IPS-NIHi7 (cell line): ENCODE results near the gene ISLR2.
A peak's percentile ranks its signal among the peaks of the same experiment; 100 is the strongest.
"Not testable (repeated sequence)": the region's sequence is repeated elsewhere in the genome, so short reads cannot be mapped to it uniquely, and the experiment has no call there.

ENCODE experiments used
- DNase-seq: peaks from one replicate; pipeline ENCODE4 v3.0.0; 2012; ENCODE audit warnings: mixed read lengths; ENCODE audit errors: extremely low spot score

Gene ISLR2, protein sequence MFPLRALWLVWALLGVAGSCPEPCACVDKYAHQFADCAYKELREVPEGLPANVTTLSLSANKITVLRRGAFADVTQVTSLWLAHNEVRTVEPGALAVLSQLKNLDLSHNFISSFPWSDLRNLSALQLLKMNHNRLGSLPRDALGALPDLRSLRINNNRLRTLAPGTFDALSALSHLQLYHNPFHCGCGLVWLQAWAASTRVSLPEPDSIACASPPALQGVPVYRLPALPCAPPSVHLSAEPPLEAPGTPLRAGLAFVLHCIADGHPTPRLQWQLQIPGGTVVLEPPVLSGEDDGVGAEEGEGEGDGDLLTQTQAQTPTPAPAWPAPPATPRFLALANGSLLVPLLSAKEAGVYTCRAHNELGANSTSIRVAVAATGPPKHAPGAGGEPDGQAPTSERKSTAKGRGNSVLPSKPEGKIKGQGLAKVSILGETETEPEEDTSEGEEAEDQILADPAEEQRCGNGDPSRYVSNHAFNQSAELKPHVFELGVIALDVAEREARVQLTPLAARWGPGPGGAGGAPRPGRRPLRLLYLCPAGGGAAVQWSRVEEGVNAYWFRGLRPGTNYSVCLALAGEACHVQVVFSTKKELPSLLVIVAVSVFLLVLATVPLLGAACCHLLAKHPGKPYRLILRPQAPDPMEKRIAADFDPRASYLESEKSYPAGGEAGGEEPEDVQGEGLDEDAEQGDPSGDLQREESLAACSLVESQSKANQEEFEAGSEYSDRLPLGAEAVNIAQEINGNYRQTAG

DNA sequence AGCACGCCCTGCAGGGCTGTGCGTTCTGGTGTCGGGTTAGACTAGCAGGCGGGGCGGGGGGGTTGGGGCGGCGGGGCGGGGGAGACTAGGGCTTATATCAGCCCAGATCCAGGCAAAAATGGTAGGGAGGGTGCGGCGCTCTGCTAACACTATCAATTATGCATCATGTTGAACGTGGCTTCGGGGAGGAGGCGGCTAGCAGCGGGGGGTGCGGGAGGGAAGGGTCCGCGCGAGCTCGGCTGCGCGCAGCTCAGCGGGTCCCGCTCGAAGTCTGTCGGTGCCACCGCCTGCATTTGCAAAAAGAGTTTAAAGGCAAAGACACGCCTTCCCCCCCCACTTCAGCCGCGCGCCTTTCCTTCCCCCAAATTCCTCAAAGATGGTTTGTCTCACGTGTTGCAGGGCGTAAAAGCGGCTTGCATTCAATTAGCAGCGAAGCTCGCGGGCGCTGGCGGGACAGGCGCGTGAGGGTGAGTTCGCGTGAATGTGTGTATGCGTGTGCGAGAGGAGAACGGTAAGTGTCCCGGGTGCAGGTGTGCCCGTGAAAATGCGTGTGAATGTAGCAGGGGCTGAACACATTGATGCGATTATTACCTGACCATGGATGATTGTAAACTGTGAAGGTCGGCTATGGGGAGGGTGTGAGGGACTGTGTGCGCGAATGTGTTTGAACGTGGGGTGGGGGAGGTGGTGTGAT, at the start of gene ISLR2:
Gene ISLR2, plus strand, starts transcription at position 432 of the 694 bp plus-strand sequence. CDS start 2,169 bp downstream, outside the sequence.
- DNase-seq: no peak

DNA sequence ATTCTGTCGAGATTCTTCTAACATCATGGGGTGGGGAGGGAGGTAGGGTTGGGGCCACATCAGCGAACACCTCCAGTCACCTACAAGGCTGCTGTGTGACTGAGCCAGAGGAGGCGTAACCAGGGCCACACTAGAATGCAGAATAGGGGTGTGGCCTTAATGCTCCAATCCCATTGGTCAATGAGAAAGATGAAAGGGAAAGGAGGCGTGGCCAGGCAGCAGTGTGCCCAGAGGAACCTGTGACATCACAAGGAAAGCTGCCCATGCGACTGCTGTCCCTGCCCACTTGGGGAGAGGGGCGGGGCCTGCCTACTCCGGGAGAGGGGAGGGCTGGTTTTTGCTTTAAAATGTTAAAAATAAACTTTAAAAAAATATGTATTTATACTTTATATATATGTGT, 47.9 kb upstream of the ISLR2 start, which contains the start of gene GOLGA6A:
Gene GOLGA6A, minus strand, starts transcription at position 101 of the 400 bp plus-strand sequence. Its CDS starts 41 bp downstream, at position 60.
- DNase-seq: not testable (repeated sequence)

DNA sequence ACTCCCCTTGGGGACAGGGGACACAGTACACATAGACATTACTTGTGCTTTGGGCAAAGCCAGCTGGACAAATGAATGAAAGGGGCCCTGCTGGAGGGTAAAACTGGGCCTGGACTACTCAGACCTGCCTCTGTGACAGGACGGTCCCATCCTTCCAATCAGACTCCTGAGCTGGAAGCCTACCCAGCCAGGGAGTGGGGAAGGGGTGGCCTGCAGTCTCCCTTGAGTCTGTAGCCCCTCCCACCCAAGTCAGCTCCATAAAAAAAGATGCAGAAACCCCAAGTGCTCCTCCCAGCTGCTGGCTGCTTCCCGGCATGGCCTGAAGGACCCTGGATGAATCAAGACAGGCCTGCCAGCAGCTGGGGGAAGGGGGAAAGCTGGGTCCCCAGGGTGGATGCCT, 35.8 kb upstream of the ISLR2 start:
- DNase-seq: not testable (repeated sequence)

DNA sequence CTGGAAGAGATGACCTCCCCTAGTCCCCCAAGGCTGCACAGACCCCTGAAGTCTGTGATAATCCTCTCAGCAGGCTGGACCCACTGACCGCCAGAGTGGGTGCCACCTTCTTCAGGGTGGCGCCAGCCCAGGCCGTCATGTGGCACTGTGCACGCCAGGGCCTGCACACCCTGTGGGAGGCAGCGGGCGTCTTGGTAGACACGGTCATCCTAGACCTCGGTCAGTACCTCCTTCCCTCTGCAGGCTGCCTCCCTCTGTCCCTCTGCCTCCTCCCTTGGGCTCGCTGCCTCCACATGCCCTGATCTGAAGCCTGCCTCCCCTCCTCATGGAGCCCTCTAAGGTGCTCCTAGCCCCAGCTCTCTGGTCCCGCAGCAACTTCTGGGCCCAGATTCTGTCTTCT, 34.8 kb upstream of the ISLR2 start:
- not testable (repeated sequence) for DNase-seq

DNA sequence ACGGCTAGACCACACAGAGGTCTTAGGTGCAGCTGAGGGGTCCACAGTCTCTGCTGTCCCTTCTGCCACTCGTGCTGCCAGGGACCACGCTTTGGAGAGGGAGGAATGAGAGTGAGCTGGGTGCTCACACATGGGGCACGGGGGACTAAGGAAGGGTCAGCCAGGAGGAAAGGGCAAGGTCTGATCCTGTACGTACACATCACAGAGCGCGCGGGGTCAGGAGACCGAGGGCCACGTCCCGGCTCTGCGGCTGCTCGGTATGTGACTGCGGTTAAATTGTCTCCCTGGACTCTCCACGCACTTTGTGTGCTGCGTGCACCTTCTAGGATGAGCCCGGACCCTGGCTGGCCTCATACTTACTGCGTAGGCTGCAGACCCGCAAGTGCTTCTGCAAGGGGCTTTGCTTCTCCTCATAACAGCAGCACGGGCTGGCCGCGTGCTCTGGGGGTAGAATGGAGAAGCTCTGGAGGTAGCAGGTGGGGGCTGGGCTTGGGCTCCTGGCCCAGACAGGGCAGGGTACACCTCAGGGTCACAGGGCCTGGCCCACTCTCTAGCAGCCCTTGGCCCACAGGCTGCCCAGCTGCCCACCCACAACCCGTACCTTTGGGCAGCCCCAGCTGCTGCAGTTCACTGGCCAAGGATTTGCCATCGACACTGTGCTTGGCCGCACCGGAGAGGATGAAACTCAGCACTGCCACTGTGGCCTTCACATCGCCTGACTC, 33.5 kb upstream of the ISLR2 start:
- not testable (repeated sequence) for DNase-seq

DNA sequence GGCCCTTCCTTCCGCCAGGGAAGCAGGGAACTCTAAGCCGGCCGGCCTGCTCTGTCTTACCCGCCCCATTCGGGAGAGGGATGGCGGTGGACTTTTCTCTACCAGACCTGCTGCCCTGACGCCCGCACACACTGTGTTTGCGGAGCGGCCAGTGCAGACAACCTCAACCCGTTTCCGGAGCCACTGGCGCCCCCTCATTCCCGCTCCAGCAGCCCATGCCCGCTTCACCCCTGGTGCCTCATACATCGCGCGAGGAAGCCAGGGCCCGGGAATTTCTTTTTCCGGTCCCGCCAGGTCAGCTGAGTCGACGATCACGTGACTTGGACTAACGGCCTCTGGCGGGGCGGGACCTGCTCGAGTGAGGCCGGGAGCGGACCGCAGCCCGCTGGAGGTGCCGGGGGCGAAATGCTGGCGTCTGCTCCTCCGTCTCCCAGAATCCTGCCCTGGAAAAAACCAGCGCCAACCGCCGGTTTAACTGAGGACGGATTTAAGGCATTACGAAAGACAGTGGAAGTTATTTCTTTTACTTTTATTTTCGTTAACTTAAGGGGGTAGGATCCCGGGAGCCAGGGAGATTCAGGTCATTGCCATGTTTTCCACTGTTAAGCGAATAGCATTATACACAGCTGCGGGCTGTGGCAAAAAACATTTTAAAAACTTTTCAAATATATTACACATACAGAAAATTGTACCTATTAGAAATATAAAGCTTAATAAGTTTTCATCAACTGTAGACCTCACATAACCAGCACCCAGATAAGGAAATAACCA, 30.2 kb upstream of the ISLR2 start:
- DNase-seq: peak; percentile 81

DNA sequence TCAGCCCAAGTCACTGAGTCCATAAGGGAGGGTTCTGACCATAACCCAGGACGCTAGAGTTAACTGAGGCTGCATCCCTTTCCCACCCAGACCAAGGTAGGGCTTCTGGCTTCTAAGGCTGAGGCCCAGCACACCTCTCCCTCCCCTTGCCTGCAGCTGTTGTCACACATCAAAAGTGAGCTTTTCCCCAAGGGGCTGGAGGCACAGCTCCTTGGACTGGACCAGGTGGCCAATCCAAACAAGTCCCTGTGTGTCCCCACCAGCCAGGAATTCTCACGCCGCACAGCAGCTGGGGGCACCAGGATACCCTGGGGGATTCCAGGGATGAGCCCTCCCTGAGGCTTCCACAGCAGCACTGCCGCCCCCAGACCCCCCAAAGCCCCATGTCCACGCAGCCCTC, 22.3 kb upstream of the ISLR2 start:
- no peak for DNase-seq

DNA sequence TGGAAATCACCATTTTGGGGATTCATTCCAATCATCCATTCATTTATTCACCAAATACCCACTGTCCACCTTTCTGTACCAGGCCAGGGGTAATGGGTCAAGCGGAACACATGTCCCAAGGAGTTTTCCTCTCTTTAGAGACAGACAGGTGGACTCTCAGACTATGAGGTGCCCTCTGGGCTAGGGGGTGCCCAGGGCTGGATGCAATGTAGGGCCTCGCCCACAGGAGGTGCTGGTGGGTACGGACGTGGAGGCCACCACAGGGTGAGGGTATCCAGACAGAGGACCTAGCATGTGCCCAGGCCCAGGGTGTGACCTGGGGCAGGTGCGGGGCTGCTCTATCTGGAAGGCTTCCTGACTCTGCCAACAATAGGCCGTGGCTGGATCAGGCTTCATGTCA, 21.8 kb upstream of the ISLR2 start:
- DNase-seq: not testable (repeated sequence)

DNA sequence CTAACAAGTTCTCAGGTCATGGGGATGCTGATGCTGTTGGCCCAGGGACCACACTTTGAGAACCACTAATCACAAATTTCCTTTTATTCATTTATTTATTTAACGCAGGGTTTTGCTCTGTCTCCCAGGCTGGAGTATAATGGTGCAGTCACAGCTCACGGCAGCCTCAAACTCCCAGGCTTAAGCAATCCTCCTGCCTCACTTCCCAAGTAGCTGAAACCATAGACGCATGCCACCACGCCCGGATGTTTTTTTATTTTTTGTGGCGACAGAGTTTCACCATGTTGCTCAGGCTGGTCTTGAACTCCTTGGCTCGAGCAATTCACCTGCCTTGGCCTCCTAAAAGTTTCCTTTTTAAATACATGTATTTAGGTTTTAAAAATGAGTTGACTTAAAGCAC, 20.7 kb upstream of the ISLR2 start:
- DNase-seq: no peak

DNA sequence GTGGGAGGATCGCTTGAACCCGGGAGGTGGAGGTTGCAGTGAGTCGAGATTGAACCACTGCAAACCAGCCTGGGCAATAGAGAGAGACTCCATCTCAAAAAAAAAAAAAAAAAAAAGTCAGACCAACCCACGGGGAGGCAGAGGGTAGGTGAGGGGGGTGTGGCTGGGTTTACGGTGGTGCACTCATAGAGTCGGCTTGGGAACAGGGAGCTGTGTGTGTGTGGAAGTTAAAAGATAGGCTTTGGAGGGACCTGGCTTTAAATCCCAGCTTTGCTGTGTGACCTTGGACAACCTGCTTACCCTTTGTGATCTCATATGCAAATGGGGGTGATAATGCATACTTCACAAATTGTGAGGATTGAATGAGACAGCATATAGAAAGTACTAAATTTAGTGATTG, 10.0 kb upstream of the ISLR2 start:
- no peak for DNase-seq

DNA sequence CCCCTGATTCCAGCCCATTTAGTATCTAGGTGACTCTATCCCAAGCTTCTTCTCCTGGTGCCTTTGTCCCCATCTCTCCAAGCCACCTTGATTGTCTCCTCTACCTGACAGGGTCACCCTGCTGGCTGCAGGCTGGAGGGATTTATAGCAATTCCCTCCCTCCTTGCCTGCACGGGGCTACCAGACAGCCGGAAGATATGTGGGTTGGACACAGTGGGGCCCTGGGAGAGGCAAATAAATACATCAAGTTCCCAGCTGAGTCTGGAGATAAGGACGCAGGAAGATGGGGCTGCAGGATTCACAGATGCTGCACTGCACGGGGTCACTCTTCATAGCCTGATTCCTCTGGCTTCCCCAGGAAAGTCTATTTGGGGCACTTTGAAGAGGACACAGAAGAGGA, 9.3 kb upstream of the ISLR2 start:
- no peak for DNase-seq

DNA sequence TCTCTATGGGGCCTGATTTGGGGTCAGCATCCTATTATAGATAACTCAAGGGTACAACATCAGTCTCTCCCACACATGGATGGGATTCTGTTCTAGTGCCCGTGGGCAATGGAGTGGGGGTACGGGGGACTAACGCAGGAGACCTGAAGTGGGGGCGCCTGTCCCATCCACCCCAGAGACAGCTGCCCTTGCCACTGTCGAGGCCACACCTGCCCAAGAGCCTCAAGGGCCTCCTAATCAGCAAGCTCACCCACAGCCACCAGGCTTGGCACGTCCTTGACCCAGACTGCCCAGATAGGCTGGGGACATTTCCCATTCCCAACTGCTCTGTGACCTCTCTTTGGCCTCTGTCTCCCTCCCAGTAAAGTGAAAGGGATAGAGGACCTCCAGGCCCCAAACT, 8.5 kb upstream of the ISLR2 start:
- no peak for DNase-seq

DNA sequence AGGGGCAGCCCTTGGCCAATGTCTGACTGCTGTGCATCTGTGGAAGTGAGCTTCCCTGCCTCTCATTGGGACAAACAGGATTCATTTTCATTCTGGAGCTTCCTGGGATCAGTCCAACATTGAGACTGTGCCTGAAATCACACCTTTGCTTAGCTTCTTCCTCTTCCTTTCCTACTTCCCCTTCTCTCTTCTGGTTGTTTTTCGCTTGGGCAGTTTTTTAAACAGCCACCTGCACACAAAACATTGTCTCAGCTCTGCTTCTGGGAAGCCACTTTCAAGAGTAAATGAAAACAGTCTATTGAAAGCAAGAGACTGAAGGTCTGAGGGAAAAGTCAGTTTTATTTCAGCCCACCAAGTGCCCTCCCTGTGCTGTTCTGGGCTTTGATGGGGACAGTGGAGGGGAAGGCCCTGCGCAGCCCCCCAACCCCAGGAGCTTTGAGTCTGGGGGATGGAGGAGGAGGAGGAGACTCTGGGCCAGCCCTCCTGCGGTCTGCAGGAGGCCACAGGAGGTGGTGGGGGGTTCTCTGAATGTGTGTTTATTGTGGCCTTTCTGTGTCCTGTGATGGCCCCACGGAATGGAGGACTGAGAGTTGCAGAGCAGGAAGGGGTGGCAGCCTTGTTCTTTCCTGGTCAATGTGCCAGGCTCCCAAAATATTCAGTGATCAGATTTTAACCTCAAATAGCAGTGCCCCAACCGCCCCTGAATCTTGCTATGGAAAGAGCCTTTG, 7.8 kb upstream of the ISLR2 start:
- DNase-seq: no peak

DNA sequence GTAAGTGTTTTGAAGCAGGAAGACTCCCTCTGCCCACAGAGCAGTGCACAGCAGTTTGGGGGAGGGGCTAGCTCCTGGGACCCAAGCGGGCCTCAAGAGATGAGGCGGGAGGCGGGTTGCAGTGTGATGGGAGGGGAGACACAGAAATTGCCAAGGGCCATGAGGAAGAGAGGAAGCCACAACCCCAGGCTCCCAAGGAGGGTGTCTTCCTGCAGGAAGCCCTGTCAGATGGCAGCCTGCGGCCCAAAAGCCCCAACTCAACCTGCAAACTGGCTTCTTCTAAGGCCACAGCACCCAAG, 7.3 kb upstream of the ISLR2 start:
- peak; percentile 81 for DNase-seq

DNA sequence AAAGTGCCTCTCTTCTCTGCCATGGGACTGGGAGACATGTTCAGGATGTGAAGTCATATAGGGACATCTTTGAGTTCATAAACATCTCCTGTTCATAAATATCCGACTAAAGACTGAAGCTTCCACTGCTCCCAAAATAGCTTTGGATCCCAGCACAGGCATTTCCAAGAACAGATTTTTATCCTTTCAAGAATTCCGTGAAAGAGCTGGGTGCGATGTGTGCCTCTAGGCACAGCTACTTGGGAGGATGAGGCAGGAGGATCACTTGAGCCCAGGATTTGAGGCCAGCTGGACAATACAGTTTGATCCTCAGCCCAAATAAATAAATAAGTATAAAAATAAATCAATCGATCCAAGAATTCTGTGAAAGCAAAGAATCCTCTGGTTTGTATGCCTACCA, 6.7 kb upstream of the ISLR2 start:
- DNase-seq: no peak

DNA sequence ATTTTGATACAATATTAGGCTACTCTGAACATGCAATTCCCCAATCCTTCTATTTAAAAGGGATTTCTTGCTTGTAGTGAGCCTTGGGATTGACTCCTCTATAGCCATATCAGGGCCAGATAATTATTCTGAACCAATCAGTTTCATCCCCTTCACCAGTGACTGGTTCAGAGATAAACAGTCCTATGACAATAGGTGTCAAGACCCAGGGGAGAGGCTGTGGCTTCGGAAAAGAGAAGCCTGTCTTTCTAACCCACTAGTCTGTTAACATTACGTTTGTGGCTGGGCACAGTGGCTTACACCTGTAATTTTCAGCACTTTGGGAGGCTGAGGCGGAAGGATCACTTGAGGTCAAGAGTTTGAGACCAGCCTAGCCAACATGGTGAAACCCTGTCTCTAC, 6.2 kb upstream of the ISLR2 start:
- no peak for DNase-seq

DNA sequence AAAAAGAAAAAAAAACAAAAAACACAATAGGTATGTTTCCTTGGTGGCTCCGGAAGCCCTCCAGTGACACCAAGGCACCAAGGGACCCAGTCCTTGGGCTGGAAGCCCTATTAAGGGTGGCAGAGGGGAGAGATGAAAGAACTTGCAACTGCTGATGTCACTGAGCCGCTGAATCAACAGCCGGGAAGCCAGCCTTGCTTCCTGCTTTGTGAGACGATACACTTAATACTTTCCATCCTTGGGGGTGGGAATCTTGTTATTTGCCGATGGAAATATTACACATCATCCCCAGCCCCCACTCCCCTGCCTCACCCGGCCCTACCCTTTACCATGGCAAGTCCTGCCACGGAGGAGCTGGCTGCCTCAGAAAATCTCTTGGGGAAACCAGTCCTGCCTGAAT, 5.6 kb upstream of the ISLR2 start:
- no peak for DNase-seq

DNA sequence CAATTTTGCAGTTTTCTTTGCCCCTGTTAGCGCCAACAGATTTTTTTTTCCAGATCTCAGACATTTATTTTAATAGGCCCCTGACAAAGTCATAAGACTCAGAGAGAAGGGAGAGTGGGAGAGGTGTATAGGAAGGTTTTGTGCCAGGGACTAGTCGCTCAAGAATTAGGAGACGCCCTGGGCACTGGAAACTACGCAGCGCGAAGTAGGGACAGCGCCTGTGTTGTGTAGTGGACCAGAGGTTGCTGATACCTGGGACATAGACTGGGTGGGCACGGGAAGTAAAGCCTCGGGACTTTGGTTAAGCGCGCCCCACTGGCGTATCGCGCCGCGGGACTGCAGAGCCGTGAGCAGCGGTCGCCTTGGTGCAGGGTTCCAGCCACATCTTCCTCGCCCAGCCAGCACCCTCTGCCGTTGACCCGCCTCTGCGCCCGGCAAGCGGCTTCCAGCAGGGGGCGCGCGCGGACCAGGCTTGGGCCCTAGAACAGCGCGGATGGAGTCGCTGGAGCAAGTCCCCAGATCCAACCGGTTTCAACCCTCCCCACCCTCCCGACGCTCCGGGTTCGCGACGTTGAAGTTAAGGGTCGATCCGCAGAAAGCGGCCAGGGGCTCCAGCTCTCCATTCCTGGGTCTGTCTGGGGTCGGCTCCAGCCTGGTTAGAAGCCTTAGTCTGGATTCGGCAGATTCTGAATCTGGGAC, 3.0 kb upstream of the ISLR2 start:
- peak; percentile 84 for DNase-seq

DNA sequence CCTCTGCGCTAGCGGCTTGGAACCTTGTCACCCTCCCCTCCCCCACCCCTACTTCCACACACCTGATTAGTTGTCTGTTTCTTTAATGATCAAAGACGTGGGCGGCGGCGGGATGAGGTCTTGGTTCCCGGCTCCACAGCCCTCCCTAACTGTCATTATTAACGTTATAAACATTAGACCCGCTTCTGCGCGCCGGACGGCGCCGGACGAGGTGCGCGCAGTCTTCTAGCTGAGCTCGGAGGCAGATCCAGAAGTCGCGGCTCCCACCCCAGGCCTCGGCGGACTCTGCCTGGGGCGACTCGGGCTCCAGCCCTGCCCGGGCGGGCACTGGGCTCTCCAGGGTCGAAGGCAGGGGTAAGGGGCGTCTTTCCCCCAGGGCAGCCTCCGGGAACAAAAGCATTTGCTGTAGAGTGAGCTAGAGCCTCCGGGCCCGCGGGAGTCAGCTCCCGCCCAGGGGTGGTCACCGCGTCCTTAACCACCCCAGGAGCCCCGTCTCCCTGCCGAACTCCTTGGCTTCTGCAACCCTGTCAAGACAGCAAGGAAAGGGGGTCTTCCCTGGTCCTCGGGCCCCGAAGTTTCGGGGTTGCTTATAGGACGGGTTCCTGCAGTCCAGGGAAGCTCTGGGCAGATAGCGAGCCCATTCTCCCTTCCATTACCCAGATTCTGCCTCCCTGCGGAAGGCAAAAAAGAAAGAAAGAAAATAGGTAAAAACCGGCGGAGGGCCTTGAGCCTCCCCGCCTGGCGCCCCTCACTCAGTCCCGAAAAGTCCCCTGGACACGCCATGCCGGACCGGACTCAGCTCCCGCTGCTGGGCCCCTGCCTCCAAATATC, 2.2 kb upstream of the ISLR2 start:
- DNase-seq: no peak
